PC-9 (cell line): ENCODE data around the gene TMPRSS2. TPM values are rescaled to one million over a fixed set of nuclear protein-coding genes. Genes with fewer than 3 reads are reported as not detected.

ENCODE experiments used
- BruUV-seq: library from RNA; stranded (reverse); fragments of 400-500 nt; replicated peaks from 2 replicates; lab custom pipeline; 2021; lab: Mats Ljungman, UMichigan
- CTCF ChIA-PET: fragments of 300-600 bp; sonication (Branson Sonifier 250); formaldehyde crosslinking; loops from one replicate; lab custom pipeline; 2022; ENCODE audit warnings: antibody characterized with exemption; lab: Charles Lee
- POLR2A ChIA-PET: fragments of 300-600 bp; sonication (Branson Sonifier 250); formaldehyde crosslinking; loops from one replicate; lab custom pipeline; 2022; ENCODE audit warnings: antibody characterized with exemption; ENCODE audit not compliant: unreplicated experiment; lab: Charles Lee
- DNase-seq, 2 experiments: peaks; one replicate each; pipeline versions ENCODE4 v3.0.0 to v3.0.0-alpha.2; 2015 to 2022; ENCODE audit warnings: mixed read lengths in 1 of 2
- H2AFZ ChIP-seq: fragments of 200-600 bp; sonication (generic); 2 replicates; pipeline ENCODE4 v1.8.1; 2017; ENCODE audit warnings: antibody characterized with exemption
- H3F3A ChIP-seq: fragments of 200-600 bp; sonication (generic); 2 replicates; pipeline ENCODE4 v1.8.1; 2017; ENCODE audit warnings: antibody characterized with exemption, mild to moderate bottlenecking, low read depth; ENCODE audit not compliant: insufficient read depth
- H3K27ac ChIP-seq: fragments of 200-600 bp; sonication (generic); 2 replicates; pipeline ENCODE4 v1.6.1; 2016; ENCODE audit warnings: mixed run types
- H3K27me3 ChIP-seq: fragments of 200-600 bp; sonication (generic); 2 replicates; pipeline ENCODE4 v1.6.1; 2016; ENCODE audit warnings: low read depth, mixed run types; ENCODE audit not compliant: insufficient read depth
- H3K36me3 ChIP-seq: fragments of 200-600 bp; sonication (generic); 2 replicates; pipeline ENCODE4 v1.6.1; 2016; ENCODE audit warnings: low read depth, mixed run types
- H3K4me1 ChIP-seq: fragments of 200-600 bp; sonication (generic); replicated peaks from 2 replicates; pipeline ENCODE4 v1.6.1; 2016; ENCODE audit warnings: mixed run types; ENCODE audit not compliant: insufficient read depth
- H3K4me2 ChIP-seq: fragments of 200-600 bp; sonication (generic); 2 replicates; pipeline ENCODE4 v1.6.1; 2017; ENCODE audit warnings: mixed run types
- H3K4me3 ChIP-seq: fragments of 200-600 bp; sonication (generic); 2 replicates; pipeline ENCODE4 v1.6.1; 2016; ENCODE audit warnings: mixed run types
- H3K79me2 ChIP-seq: fragments of 200-600 bp; sonication (generic); 2 replicates; pipeline ENCODE4 v1.6.1; 2017; ENCODE audit warnings: low read depth, mixed run types
- H3K9me2 ChIP-seq: fragments of 200-600 bp; sonication (generic); 2 replicates; pipeline ENCODE4 v1.8.1; 2017; ENCODE audit warnings: mild to moderate bottlenecking; ENCODE audit not compliant: insufficient read depth
- H3K9me3 ChIP-seq: fragments of 200-600 bp; sonication (generic); 2 replicates; pipeline ENCODE4 v1.8.1; 2016; ENCODE audit warnings: low read depth; ENCODE audit not compliant: insufficient read depth
- H4K20me1 ChIP-seq: fragments of 200-600 bp; sonication (generic); 2 replicates; pipeline ENCODE4 v1.8.1; 2017; ENCODE audit not compliant: insufficient read depth
- CTCF ChIP-seq: fragments of 200-600 bp; sonication (generic); conservative IDR thresholded peaks from 2 replicates; pipeline ENCODE4 v1.6.1; 2017; ENCODE audit warnings: mixed run types, antibody characterized with exemption, mild to moderate bottlenecking, moderate library complexity
- EZH2 ChIP-seq: fragments of 200-600 bp; sonication (generic); IDR thresholded peaks from 2 replicates; pipeline ENCODE4 v1.8.0; 2017; ENCODE audit warnings: antibody characterized with exemption, low read depth
- intact Hi-C: fragments of 100-400 bp; cut with micrococcal nuclease; formaldehyde crosslinking; loops from one replicate; pipeline ENCODE4 v1.10.0; 2022; ENCODE audit not compliant: unreplicated experiment
- total RNA-seq: library from RNA; stranded (reverse); gene quantifications from 2 replicates; pipeline ENCODE4 v1.2.3, GENCODE V29; 2021

Gene TMPRSS2
- total RNA-seq, 1 experiment from 2014 or later: 0.61 TPM

- no TSS peak for BruUV-seq
- Histone ChIP-seq H3K27ac (no peak overlapping the region), H3K4me3 (no peak overlapping the region), H3K4me1 (no peaks in the 10 kb centered on the region), H3K4me2 (no peak overlapping the region), H3F3A (no peaks in the 10 kb centered on the region), H3K27me3 (no peaks in the 10 kb centered on the region), H3K36me3 (no peaks in the 10 kb centered on the region), H4K20me1 (no peaks in the 10 kb centered on the region), H2AFZ (no peak overlapping the region), H3K79me2 (no peaks in the 10 kb centered on the region), H3K9me3 (no peaks in the 10 kb centered on the region), H3K9me2 (no peaks in the 10 kb centered on the region)
- TF ChIP-seq EZH2: no peak
- TF ChIP-seq CTCF: no peak
- POLR2A ChIA-PET: no interaction called here
- no peak for DNase-seq
- CTCF ChIA-PET: no interaction called here
- intact Hi-C loops: no loop called here
Measured at GRCh38 chr21:41466024-41466820, 41.7 kb downstream of the TMPRSS2 start.

DNA sequence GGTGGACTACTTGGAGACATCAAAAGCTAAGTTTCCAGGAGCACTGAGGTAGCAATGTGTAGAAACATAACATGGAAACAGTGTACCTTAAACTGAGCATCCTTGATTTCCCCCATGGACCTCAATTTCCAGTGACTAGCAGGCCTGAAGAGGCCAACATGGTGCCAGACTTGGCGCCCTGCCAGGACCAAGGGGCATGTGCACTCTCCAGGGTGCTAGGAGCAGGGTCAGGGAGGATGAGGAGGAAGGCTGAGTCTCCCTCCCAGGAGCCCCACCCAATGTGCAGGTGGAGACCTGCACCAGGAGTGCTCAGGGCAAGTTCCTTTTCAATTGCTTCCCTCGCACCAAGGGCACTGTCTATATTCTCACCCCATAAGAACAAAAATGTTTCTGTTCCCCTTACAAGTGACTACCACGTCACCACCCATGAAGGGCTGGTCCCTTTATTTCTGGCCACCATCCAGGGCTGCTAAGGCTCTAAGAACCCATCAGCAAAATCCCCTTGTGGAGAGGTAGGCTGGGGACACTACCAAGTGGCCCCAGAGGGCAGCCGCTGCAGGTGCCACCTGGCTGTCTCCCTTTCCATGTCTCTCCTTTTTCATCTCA lies 42.7 kb downstream of the TMPRSS2 start:
- TF ChIP-seq EZH2 (no peak), CTCF (no peak)
- Histone ChIP-seq H3K4me3 (no peak overlapping the region), H3K9me3 (no peaks in the 10 kb centered on the region), H2AFZ (no peak overlapping the region), H4K20me1 (no peaks in the 10 kb centered on the region), H3K9me2 (no peaks in the 10 kb centered on the region), H3K27me3 (no peaks in the 10 kb centered on the region), H3K36me3 (no peaks in the 10 kb centered on the region), H3K4me1 (no peaks in the 10 kb centered on the region), H3K79me2 (no peaks in the 10 kb centered on the region), H3K4me2 (no peak overlapping the region), H3F3A (no peaks in the 10 kb centered on the region), H3K27ac (no peak overlapping the region)
- intact Hi-C loops: no loop called here
- CTCF ChIA-PET: no interaction called here
- no peak for DNase-seq
- POLR2A ChIA-PET: no interaction called here
- BruUV-seq: no TSS peak

- H3K27ac ChIP-seq: no peak overlapping the region
- TF ChIP-seq CTCF (peak; percentile 74), EZH2 (no peak)
- POLR2A ChIA-PET: no interaction called here
Measured at GRCh38 chr21:41460578-41461527, 47.1 kb downstream of the TMPRSS2 start.

More at GRCh38 chr21:41460578-41461527, 47.1 kb downstream of the TMPRSS2 start:
- no peaks in the 10 kb centered on the region for H3K36me3 ChIP-seq
- no peaks in the 10 kb centered on the region for H3K9me3 ChIP-seq
- DNase-seq: peak in 1 of 2 experiments; percentile 56
- H3K4me1 ChIP-seq: no peaks in the 10 kb centered on the region
- no peak overlapping the region for H3K4me3 ChIP-seq
- H3K4me2 ChIP-seq: no peak overlapping the region; the same call in 1 of the 2 replicates
- H3K9me2 ChIP-seq: no peaks in the 10 kb centered on the region
- H3F3A ChIP-seq: no peaks in the 10 kb centered on the region
- no peaks in the 10 kb centered on the region for H3K27me3 ChIP-seq
- H3K79me2 ChIP-seq: no peaks in the 10 kb centered on the region
- no peak overlapping the region for H2AFZ ChIP-seq
- BruUV-seq: no TSS peak
- CTCF ChIA-PET: interaction anchor here (1.2 kb wide), 1 partner anchor 177 kb away, joined by 6 read pairs; no protein-coding TSS in a partner anchor
- intact Hi-C loops: loop anchor here (1.0 to 5.0 kb wide), 2 partner anchors 178 to 294 kb away; partner anchors contain the start of gene BACE2
- no peaks in the 10 kb centered on the region for H4K20me1 ChIP-seq
